ENCODE results near the gene GRID1.
"Not testable (repeated sequence)": the region's sequence is repeated elsewhere in the genome, so short reads cannot be mapped to it uniquely, and the experiment has no call there.

GRID1 gene

GRCh38 chr10:85741626-85742300 lies 624.8 kb downstream of the GRID1 start:
- no peak for DNase-seq

- no peak for DNase-seq
These were observed 630.6 kb downstream of the GRID1 start for GRCh38 chr10:85735997-85736396.

- DNase-seq = no peak
These were observed 631.8 kb downstream of the GRID1 start for GRCh38 chr10:85734791-85735190.

GRCh38 chr10:85724215-85724614 lies 642.4 kb downstream of the GRID1 start:
- DNase-seq = no peak

GRCh38 chr10:85720931-85721590 lies 645.5 kb downstream of the GRID1 start:
- DNase-seq = no peak

- DNase-seq = no peak
These were observed 647.2 kb downstream of the GRID1 start for GRCh38 chr10:85719408-85719807.

GRCh38 chr10:85713885-85714284 lies 652.7 kb downstream of the GRID1 start:
- DNase-seq = no peak

GRCh38 chr10:85702768-85703167 lies 663.8 kb downstream of the GRID1 start:
- no peak for DNase-seq

GRCh38 chr10:85699066-85699465 lies 667.5 kb downstream of the GRID1 start:
- DNase-seq = not testable (repeated sequence)

- DNase-seq = no peak
These were observed 669.7 kb downstream of the GRID1 start for GRCh38 chr10:85696893-85697292.

- DNase-seq = no peak
These were observed 684.0 kb downstream of the GRID1 start for GRCh38 chr10:85682621-85683020.

- no peak for DNase-seq
These were observed 686.9 kb downstream of the GRID1 start for GRCh38 chr10:85679710-85680109.

GRCh38 chr10:85679061-85679460 lies 687.5 kb downstream of the GRID1 start:
- DNase-seq = no peak

GRCh38 chr10:85674851-85675250 lies 691.7 kb downstream of the GRID1 start:
- DNase-seq = no peak

GRCh38 chr10:85673270-85673669 lies 693.3 kb downstream of the GRID1 start:
- no peak for DNase-seq

GRCh38 chr10:85671530-85671929 lies 695.1 kb downstream of the GRID1 start:
- DNase-seq = no peak

- no peak for DNase-seq
These were observed 698.1 kb downstream of the GRID1 start for GRCh38 chr10:85668522-85668921.

- DNase-seq = no peak
These were observed 698.9 kb downstream of the GRID1 start for GRCh38 chr10:85667638-85668233.

- DNase-seq = no peak
These were observed 699.6 kb downstream of the GRID1 start for GRCh38 chr10:85666987-85667386.

GRCh38 chr10:85666102-85666501 lies 700.5 kb downstream of the GRID1 start:
- no peak for DNase-seq

GRCh38 chr10:85665681-85666080 lies 700.9 kb downstream of the GRID1 start:
- DNase-seq = no peak

- no peak for DNase-seq
These were observed 701.5 kb downstream of the GRID1 start for GRCh38 chr10:85665078-85665477.

GRCh38 chr10:85661123-85661522 lies 705.5 kb downstream of the GRID1 start:
- no peak for DNase-seq

- DNase-seq = no peak
These were observed 707.3 kb downstream of the GRID1 start for GRCh38 chr10:85659331-85659730.
